ENCODE data around the gene C14orf132. TPM values are rescaled to one million over a fixed set of nuclear protein-coding genes. Genes with fewer than 3 reads are reported as not detected.

The C14orf132 gene
- total and polyA plus RNA-seq, 2 donors (not counting 1 experiment from before 2014, with no cell fraction given): 0.30 to 0.85 TPM

DNA sequence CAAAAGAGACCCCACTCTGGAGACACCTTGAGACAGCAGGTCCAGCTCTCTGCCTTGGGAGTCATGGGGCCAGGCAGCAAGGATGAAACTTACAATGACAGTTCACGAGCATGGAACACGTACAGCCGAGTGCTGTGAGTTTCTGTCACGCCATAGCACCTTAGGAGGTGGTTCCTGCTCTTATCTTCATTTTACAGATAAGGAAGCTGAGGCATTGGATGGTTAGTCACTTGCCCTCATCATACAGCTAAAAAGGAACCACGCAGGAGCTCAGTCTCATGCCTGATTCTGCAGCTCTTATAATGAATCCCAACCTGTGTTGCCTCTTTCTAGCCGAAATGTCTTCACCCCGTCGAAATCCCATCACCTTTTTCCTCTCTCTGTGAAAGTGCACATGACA is 39.9 kb downstream of the C14orf132 start:
- Histone ChIP-seq H2AFZ (ENCODE audit: insufficient read depth, low read depth, low read length, poor library complexity, severe bottlenecking) (no peak overlapping the region), H3K9me3 (ENCODE audit: control extremely low read depth in 1 of 3, control insufficient read depth in 2 of 3, insufficient read depth in 1 of 3, low read length in 2 of 3) (peaks cover 0 to 13% (median 0%) of the 10 kb centered on the region in 3 donors), H3K27ac (ENCODE audit: low read length in 2 of 2) (no peak overlapping the region), H3K4me3 (ENCODE audit: control extremely low read depth in 1 of 5, extremely low read depth in 1 of 5, insufficient read depth in 1 of 5, low read depth in 2 of 5, low read length in 4 of 5) (no peak overlapping the region), H3K36me3 (replicated peaks in 1 of 2; ENCODE audit: control extremely low read depth in 1 of 2, control insufficient read depth in 1 of 2, extremely low read depth in 1 of 2, insufficient read depth in 2 of 2, low read length in 1 of 2) (no peaks in the 10 kb centered on the region), H3K79me2 (ENCODE audit: control insufficient read depth, insufficient read depth, low read length) (no peaks in the 10 kb centered on the region), H4K20me1 (ENCODE audit: control insufficient read depth, insufficient read depth, low read length, poor library complexity, severe bottlenecking) (no peaks in the 10 kb centered on the region), H3K27me3 (replicated peaks in 1 of 4; ENCODE audit: control extremely low read depth in 1 of 4, control insufficient read depth in 3 of 4, insufficient read depth in 4 of 4, low read length in 3 of 4) (peaks cover 0 to 9% (median 1%) of the 10 kb centered on the region in 4 experiments), H3K9ac (ENCODE audit: low read length) (no peak overlapping the region), H3K4me1 (ENCODE audit: control insufficient read depth in 2 of 2, insufficient read depth in 2 of 2, low read length in 2 of 2) (no peaks in the 10 kb centered on the region), H3K4me2 (replicated peaks; ENCODE audit: low read depth, low read length, poor library complexity, severe bottlenecking) (no peak overlapping the region)
- 38% methylated on average over 3 of the region's 8 CpGs for WGBS (ENCODE audit: insufficient coverage)
- Mint-ChIP-seq H3K27ac (no peak overlapping the region), H3K27me3 (peaks cover 29% of the 10 kb centered on the region), H3K9me3 (ENCODE audit: insufficient read depth) (no peaks in the 10 kb centered on the region), H3K4me3 (no peak overlapping the region), H3K4me1 (no peaks in the 10 kb centered on the region)
- intact Hi-C loops (cut with micrococcal nuclease): no loop called here
- CTCF ChIA-PET: no interaction called here
- DNase-seq (no peak), ATAC-seq (ENCODE audit: low read depth) (no peak)
- TF ChIP-seq EZH2 (IDR thresholded peaks at IDR 0.05; ENCODE audit: borderline replicate concordance, insufficient read depth, low read depth, low read length, poor library complexity, severe bottlenecking): no peak
- TF ChIP-seq, protein P1, sequence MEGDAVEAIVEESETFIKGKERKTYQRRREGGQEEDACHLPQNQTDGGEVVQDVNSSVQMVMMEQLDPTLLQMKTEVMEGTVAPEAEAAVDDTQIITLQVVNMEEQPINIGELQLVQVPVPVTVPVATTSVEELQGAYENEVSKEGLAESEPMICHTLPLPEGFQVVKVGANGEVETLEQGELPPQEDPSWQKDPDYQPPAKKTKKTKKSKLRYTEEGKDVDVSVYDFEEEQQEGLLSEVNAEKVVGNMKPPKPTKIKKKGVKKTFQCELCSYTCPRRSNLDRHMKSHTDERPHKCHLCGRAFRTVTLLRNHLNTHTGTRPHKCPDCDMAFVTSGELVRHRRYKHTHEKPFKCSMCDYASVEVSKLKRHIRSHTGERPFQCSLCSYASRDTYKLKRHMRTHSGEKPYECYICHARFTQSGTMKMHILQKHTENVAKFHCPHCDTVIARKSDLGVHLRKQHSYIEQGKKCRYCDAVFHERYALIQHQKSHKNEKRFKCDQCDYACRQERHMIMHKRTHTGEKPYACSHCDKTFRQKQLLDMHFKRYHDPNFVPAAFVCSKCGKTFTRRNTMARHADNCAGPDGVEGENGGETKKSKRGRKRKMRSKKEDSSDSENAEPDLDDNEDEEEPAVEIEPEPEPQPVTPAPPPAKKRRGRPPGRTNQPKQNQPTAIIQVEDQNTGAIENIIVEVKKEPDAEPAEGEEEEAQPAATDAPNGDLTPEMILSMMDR (IDR thresholded peaks at IDR 0.05): no peak
- POLR2A ChIA-PET: no interaction called here

DNA sequence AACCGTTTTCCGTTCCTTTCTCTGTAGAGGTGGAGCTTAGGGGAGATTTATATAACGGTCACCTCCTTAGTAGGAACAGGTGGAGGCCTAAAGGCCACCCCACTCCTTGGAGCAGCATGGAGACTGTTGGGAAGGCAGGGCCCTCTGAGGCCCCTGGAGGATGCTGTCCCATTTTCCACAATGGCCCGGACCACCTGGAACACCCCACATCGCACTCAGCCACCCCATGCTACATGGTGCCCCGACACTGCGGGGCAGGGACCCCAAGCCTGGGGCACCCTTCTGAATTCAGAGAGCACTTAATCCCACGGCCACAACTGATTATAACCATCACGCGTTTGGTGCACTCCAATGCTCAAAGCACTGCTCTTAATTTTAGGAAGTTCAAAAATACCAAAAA is 41.4 kb downstream of the C14orf132 start:
- WGBS (ENCODE audit: insufficient coverage): 79% methylated on average over 7 of the region's 10 CpGs
- Mint-ChIP-seq H3K27me3 (peaks cover 29% of the 10 kb centered on the region), H3K4me1 (no peaks in the 10 kb centered on the region), H3K9me3 (ENCODE audit: insufficient read depth) (no peaks in the 10 kb centered on the region), H3K27ac (no peak overlapping the region), H3K4me3 (no peak overlapping the region)
- H3K4me3 ChIP-seq (ENCODE audit: control extremely low read depth in 1 of 5, extremely low read depth in 1 of 5, insufficient read depth in 1 of 5, low read depth in 2 of 5, low read length in 4 of 5): no peak overlapping the region
- ATAC-seq (ENCODE audit: low read depth) (no peak), DNase-seq (no peak)
- H3K9ac ChIP-seq (ENCODE audit: low read length): no peak overlapping the region
- H3K79me2 ChIP-seq (ENCODE audit: control insufficient read depth, insufficient read depth, low read length): no peaks in the 10 kb centered on the region
- H4K20me1 ChIP-seq (ENCODE audit: control insufficient read depth, insufficient read depth, low read length, poor library complexity, severe bottlenecking): no peaks in the 10 kb centered on the region
- POLR2A ChIA-PET: no interaction called here
- H2AFZ ChIP-seq (ENCODE audit: insufficient read depth, low read depth, low read length, poor library complexity, severe bottlenecking): no peak overlapping the region
- no peak overlapping the region for H3K27ac ChIP-seq (ENCODE audit: low read length in 2 of 2)
- no peaks in the 10 kb centered on the region for H3K36me3 ChIP-seq (replicated peaks in 1 of 2; ENCODE audit: control extremely low read depth in 1 of 2, control insufficient read depth in 1 of 2, extremely low read depth in 1 of 2, insufficient read depth in 2 of 2, low read length in 1 of 2)
- H3K27me3 ChIP-seq (replicated peaks in 1 of 4; ENCODE audit: control extremely low read depth in 1 of 4, control insufficient read depth in 3 of 4, insufficient read depth in 4 of 4, low read length in 3 of 4): peaks cover 0 to 9% (median 1%) of the 10 kb centered on the region in 4 experiments
- TF ChIP-seq, protein P1 (IDR thresholded peaks at IDR 0.05): no peak
- TF ChIP-seq EZH2 (IDR thresholded peaks at IDR 0.05; ENCODE audit: borderline replicate concordance, insufficient read depth, low read depth, low read length, poor library complexity, severe bottlenecking): no peak
- CTCF ChIA-PET: no interaction called here
- H3K4me2 ChIP-seq (replicated peaks; ENCODE audit: low read depth, low read length, poor library complexity, severe bottlenecking): no peak overlapping the region
- peaks cover 0 to 13% (median 0%) of the 10 kb centered on the region in 3 donors for H3K9me3 ChIP-seq (ENCODE audit: control extremely low read depth in 1 of 3, control insufficient read depth in 2 of 3, insufficient read depth in 1 of 3, low read length in 2 of 3)
- H3K4me1 ChIP-seq (ENCODE audit: control insufficient read depth in 2 of 2, insufficient read depth in 2 of 2, low read length in 2 of 2): no peaks in the 10 kb centered on the region
- intact Hi-C loops (cut with micrococcal nuclease): no loop called here

Measured in B cell (primary cell).